GM18519 (cell line): ENCODE results near the gene RSRP1.

Experiments
- ATAC-seq: cut with Tn5 transposase; IDR thresholded peaks from one replicate; pipeline ENCODE4 v1.9.1; 2021; ENCODE audit warnings: mild to moderate bottlenecking, moderate library complexity; ENCODE audit not compliant: unreplicated experiment, low FRiP score

The RSRP1 gene

DNA sequence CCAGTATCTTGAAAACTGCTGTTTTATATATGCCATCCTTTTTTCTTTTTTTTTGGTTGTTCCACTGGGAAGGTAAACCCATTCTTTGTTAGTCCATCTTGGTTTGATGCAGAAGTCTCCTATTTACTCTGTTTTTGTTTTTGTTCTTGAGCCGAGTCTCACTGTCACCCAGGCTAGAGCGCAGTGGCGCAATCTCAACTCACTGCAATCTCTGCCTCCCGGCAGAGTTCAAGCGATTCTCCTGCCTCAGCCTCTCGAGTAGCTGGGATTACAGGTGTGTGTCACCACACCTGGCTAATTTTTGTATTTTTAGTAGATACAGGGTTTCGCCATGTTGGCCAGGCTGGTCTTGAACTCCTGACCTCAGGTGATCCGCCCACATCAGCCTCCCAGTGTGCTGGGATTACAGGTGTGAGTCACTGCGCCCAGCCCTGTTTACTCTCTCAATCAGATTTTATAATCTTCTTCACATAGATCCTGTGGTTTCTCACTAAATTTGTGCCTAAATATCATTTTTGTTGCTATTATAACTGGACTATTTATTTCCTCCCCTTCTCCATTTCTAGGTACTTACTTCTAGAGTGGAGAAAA is 27.5 kb downstream of the RSRP1 start:
- ATAC-seq = no peak

DNA sequence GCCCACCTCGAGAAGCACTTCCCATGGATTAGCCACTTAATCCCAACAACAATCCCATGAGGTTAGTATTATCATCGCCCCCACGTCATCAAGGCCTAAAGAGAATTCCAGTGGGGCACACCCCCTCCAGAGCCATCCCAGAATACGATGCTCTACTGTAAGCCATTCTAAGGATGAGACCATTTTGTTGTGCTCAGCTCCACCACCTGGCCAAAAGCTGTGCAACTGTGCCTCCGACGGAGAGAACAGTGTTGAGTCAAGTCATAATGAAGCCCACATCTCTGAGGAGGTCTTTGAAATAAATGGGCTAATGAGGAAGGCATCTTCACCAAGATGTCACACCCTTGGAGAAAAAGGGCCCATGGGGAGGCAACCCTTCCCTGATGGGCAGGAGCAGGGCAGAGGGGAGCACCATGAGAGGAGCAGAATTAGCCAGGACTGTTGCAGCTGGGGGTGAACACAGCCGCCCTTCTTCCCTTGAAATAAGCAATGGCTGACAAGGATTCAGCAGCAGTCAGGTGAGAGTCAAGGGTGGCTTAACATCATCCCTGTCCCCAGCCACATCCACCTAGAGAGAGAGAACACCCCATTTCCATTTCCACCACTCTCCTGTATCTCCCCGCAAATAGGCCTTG is 29.5 kb downstream of the RSRP1 start:
- ATAC-seq = no peak

DNA sequence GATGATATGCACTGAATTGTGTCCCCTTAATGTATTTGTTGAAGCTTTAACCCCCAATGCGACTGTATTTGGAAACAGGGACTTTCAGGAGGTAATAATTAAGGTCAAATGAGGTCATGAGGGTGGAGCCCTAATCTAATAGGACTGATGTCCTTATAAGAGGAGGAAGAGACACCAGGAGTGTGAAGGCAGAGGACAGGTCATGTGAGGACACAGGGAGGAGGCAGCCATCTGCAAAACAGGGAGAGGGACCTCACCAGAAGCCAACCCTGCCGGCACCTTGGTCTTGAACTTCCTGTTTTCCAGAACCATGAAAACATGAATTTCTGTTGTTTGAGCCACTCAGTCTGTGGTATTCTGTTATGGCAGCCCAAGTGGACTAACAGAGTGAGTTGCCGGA is 30.2 kb downstream of the RSRP1 start:
- ATAC-seq = no peak

DNA sequence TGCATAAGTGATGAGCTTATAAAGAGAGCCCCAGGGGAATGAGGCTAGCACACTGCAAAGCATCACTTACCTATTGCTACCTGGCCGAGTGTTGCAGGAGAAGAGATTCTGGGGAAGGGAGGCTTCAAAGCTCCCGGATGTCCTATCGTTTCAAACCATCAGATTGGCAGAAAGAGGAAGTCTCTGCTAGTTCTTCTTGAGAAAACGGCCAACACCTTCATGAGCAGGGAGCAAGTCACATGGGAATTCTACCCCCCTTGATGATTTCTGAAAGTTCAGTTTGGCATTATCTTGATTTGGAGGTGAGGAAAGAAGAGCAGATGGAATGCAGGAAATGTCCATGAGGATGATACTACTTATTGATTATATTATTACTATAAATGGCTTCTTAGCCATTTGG is 31.1 kb downstream of the RSRP1 start:
- ATAC-seq = no peak

DNA sequence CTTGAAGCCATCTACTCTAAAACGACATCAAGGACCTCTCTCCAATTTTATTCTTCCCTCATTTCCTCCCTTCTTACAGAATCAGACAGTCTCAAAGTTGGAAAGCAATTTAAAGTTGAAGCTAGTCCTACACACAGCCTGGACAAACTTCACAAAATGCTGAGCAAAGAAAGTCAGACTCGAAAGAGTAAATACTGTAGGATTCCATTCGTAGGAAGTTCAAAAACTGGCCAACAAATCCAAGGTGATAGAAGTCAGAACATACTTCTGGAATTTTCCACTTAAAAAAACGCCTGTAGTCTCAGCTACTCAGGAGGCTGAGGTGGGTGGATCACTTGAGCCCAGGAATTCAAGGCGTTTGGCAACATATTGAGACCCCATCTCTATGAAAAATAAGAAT is 34.5 kb downstream of the RSRP1 start:
- ATAC-seq = no peak

DNA sequence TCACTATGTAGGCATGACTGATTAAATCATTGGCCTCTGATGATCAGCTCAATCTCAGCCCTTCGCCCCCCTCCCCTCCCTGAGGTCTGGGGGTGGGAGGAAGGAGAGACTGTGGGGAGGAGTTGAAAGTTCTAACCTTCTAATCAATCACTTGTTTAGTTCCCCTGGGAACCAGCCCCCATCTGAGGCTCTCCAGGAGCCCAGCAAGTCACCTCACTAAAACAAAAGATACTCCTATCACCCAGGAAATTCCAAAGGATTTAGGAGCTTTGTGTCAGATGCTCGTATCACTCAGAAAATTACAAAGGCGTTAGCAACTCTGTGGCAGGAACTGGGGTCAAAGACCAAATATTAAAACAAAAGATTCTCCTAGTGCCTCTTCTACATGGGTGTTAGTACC is 36.5 kb downstream of the RSRP1 start:
- ATAC-seq = no peak

DNA sequence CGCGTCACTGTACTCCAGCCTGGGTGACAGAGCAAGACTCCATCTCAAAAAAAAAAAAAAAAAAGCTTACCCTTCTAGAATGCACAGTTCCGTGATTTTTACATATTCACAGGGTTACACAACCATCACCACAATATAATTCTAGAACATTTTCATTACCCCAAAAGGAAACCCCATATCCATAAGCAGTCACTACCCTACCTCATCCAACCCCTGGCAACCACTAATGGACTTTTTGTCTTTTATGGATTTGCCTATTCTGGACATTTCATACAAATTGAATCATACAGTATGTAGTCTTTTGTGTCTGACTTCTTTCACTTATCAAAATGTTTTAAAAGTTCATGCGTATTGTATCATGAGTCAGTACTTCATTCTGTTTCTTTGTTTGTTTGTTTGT is 37.7 kb downstream of the RSRP1 start:
- no peak for ATAC-seq

DNA sequence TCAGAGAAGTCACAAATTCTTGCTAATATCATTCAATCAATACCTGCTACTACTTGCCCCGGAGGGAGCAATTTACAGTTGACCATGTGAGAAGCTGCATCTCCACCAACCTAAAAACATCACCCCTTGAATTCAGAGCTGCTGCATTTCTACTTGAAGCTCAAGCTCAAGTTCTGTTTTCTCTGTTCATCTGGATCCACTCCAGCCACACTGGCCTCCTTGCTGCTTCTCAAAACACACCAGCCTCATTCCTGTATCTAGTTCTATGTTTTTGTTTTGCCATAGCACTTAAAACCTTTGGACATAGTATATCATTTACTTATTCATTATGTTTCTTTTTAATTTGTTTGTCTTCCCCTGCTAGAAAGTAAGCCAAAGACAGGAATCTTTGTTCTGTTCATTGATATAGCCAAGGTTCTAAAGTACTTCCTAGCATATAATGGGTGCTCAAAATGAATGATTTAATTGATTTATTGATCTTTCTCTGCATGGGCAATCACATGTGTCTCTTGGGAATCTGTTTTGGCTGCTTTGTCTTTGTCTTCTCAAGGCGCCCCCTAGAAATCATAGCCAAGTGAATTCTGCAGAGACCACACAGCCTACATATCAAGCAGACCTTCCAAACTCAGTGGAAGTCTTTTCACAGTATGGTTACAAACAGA is 38.6 kb downstream of the RSRP1 start:
- no peak for ATAC-seq

DNA sequence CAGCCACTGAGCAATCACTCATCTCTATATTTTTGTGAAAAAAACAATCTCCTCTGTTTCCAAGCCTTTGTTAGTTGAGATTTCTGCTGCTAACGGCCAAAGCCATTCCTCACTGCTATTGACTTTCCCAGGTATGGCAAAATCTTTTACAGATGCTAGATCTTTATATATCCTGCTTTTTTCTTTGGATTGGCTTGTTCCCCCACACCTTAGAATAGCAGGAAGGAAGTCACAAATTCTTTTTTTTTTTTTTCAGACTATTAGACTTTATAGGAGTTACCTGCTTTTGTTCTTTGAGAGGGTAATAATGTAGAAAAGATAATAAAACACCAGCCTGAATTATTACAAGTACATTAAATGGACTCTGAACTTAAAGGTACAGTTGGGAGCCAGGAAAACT is 39.2 kb downstream of the RSRP1 start:
- ATAC-seq = no peak

DNA sequence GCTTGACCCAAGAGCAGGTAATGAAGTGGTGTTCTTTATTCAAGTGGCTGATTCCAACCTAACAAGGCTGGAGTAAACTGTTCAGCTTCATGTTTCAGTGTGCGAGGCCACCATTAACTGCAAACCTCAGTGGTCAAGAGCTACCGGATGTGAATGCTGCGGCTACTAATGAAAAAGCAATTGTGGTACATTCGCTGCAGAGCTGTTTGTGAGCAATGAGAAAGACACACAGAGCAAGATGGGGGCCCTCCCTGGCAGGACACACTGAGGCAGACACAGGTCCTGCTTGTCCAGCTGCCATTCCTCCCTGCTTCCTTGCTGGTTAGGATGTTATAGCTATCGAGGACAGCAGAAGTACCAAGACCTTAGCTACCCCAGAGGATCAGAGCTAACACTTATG is 41.1 kb downstream of the RSRP1 start:
- ATAC-seq = no peak

DNA sequence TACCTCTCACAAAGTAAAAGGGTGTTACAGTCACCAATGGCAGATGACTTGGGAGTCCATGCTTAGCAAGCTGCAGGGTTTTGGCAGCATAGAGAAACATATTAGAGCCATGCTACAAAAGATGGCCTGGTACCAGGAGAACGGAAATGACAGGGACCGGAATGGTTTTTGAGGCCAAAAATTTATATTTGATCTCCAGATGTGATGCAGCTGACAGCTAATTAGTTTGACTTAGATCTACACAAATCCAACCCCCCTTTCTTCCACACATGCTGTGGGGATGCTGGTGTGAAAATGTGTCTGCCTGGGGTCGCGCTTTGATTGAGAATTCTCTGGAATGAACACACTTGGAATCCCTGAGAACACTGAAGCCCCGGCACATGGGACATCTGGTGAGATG is 41.5 kb downstream of the RSRP1 start:
- ATAC-seq = no peak

DNA sequence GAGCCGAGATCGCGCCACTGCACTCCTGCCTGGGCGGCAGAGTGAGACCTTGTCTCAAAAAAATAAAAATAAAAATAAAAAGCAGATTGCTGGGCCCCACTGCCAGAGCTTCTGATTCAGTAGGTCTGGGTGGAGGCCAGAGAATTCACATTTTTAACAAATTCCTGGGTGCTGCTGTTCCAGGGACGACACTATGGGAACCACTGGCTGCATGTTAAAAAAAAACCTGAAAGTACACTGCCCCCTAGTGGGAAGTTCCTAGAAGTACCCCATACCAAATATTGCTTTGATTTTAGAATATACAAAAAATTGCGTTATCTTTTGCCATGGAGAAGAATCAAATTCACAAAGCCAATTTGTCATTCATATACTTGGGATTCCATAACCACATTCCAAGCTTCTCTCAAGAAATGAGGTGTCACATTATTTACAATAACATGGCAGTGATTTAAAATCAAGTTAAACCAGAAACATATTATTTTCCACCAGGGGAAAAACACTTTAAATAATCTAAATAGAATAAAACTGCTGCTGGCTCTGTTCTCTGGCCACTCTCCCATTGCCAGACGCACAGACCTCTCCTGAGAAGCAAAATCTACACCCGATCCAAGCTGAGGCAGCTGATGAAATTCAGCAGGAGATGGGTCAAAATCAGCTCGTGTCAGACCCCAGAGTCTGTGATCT is 42.3 kb downstream of the RSRP1 start:
- ATAC-seq = no peak

DNA sequence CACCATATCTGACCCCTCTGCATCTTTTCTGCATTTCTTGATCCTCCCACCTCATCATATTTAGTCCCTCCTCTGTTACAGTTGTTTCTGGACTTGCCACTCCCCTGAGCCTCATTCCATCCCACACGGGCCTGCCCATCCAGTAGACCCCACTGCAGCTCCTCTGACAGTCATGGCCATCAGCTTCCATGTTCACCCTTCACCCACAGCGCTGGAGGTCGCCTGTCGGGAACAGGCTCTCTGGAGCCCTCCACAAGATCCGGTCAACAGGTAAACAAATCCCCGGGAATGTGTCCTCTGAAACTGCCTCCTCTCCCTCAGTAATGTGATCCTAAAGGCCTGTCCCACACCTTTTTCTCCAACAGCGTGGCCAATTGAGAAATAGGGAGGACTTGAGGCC is 46.2 kb downstream of the RSRP1 start:
- ATAC-seq = no peak

DNA sequence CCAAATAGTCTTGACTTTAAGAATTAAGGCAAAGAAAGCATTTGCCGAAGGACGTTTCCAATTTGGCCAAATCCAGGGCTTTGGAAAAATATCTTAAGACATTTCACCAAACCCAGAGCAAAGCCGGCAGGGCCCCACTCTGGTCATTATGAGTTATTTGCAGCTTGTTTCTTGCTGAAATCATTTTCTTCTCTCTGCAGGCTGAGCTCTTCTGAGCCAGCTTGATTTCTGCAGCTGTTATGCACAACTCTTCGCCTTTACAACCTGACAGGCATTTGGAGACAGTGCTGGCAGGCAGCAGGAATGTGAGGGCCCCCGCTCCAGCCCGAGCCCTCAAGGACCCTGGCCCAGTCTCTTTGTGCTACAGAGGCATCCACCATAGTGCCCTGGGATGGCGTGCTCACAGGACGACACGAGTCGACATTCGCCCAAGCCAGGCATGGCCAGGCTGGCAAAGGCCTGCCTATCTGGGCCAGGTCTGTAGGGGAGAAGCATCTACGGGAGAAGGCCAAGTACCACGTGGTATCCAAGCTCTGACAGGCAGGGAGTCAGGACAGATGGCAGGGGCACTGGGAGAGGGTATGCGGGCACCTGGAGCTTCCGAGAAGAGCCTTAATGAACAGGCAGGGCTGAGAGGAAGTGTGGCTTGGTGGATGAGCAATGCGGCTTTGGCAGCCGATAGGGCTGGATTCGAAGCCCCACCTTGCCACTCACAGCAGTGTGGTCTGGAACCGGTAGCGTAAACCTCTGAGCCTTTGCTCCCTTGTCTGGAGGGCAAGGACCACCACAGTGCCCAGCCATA is 47.2 kb downstream of the RSRP1 start:
- ATAC-seq = no peak

DNA sequence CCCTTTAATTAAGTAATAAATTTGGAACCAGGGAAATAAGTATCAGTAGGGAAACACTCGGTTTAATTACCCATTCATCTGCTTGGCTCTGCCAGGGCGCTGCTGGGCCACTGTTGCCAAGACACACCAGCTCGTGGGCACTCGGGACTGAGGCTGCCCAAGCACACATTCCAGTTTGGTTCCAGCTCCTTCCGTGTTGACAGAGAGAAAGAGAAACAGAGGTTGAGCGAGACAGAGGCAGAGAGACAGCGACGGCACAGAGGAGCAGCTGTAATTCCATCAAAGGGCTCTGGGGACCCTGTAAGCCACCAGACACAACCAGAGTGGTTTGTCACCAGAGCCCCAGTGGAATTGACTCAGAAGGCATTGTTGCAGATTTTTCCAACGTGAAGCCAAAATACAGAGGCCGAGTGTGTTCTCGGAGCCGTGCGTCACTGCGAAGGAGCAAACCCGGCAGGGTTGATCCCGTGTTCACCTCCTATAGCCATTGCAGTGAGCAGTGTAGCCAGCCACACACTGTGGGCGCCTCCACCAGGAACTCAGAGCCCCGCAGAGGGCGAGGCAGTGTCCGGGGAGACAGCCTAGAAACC is 48.5 kb downstream of the RSRP1 start:
- ATAC-seq = no peak

DNA sequence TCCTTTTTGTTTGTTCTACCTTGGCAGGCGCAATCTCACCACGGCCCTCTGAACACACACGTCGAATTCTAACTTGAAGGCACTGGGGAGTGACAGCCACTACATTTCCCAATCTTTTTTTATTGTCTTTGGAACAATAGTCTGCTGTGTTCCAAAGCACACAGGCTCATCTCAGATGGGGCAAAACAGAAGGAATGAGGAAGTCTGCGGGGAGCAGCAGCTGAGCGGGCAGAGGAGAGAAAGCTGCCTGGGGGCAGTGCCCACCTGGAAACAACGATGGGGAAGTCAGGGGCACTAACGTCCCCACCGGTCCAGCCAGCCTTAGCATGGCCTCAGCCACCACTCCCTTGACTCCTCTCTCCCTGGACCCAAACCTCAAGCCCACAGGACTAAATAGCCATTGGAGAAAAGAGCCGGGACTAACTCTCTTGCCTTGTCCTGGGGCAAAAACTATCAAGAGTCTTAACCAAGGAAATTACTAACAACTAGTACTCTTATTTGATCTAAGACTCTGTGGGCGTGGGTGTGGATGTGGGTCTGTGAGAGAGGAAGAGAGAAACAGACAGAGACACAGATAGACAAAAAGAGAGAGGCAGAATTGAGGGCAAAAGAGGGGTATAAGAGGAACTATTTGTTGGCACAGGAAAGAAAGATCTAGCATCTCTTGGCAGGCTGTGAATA is 49.1 kb downstream of the RSRP1 start:
- ATAC-seq = no peak

DNA sequence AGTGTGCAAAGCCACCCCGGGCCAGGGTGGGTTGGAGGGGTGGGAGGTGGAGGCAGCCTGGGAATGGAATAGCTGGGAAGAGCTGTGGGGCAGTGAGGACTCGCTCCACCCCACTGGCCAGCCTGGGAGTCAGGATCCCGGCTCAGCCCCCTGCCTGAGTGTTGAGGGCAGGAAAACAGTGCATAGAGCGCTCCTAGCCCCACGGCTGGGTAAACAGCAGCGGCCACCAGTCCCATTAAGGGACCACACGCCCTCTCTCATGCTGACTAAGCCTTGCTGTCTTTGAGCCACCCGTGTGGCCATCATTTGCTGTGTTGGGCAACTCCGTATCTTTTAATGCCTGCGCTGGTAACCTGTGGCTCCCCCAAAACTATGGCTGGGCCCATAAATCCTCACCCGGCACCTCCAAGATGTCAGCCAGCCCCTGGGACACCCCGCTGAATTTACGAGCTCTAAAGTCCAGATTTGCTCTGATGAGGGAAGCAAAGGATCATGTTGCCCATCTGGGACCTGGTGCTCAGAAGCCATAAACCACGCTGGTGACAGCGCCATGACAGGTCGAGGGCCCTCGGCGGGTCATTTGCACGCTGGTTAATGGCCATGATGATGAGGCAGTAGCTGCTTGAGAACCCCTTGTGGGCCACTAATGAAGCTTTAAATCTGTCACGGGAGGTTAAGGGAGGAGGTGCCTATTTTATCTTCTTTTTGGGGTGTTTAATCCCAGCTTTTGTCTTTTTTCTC is 49.8 kb downstream of the RSRP1 start:
- no peak for ATAC-seq

DNA sequence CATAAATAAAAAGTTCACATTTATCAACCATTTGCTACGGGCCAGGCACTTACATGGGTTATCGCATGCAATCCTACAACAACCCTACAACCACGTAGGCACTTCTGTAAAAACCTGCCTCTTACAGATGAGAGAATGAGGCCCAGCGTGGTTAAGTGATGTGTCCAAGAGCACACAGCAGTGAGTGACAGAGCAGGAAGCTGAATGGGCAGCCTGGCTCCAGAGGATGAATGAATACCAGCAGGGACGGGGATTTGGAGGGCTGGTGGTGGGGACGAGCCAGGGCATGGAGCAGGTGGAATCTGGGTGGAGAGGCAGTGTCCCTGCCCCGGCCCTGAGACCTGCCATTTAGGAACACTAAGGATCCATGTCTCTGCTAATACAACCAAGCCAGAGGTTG is 50.4 kb downstream of the RSRP1 start:
- no peak for ATAC-seq

DNA sequence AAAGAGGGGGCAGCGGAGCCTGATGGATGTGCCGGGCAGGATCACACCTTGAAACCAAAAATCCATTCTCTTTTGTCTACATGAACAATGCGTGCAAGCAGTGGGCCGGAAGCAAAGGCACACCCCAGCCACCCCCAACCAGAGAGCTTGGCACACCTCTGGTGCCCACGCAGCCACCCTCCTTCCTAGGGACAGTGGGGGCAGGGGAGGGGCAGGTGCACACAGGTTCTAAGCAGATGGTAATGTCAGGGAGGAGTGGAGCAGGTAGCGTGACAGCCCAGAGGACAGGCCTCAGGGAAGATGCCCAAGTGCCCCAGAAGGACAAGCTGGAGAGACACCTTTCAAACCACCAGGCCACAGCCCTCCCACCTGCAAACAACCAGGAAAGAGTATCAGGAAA is 51.4 kb downstream of the RSRP1 start:
- no peak for ATAC-seq
